Kasumi-1 (cell line): ENCODE results near the gene PNKD.

ENCODE experiments used
- DNase-seq, 2 experiments: peaks; one replicate each; lab custom pipeline; 2025; lab: John Stamatoyannopoulos, UW

PNKD gene

GRCh38 chr2:218257390-218257981 lies 12.8 kb upstream of the PNKD start:
- peak; percentile 51 to 62 for DNase-seq

- DNase-seq, result peak; percentile 23 to 38
These were observed 11.0 kb upstream of the PNKD start for GRCh38 chr2:218259099-218259961.

- DNase-seq, result no peak
These were observed 10.2 kb upstream of the PNKD start for GRCh38 chr2:218260166-218260565.

GRCh38 chr2:218260742-218261422 lies 9.4 kb upstream of the PNKD start, which contains the start of gene GPBAR1:
Gene GPBAR1 (plus strand): TSS chr2:218261015. CDS start chr2:218262725, 1,710 bp downstream.
- DNase-seq, result no peak

- no peak for DNase-seq
These were observed 8.7 kb upstream of the PNKD start for GRCh38 chr2:218261423-218262236.

- DNase-seq, result no peak
These were observed 8.1 kb upstream of the PNKD start for GRCh38 chr2:218262237-218262600.

GRCh38 chr2:218262631-218263586 lies 7.4 kb upstream of the PNKD start:
- DNase-seq, result no peak

GRCh38 chr2:218263817-218264641 lies 6.3 kb upstream of the PNKD start:
- DNase-seq, result no peak

GRCh38 chr2:218264773-218265561 lies 5.4 kb upstream of the PNKD start:
- DNase-seq, result no peak

- DNase-seq, result no peak
These were observed 4.7 kb upstream of the PNKD start for GRCh38 chr2:218265626-218266025.

- no peak for DNase-seq
These were observed 3.9 kb upstream of the PNKD start for GRCh38 chr2:218266316-218266979.

- DNase-seq, result no peak
These were observed 3.1 kb upstream of the PNKD start for GRCh38 chr2:218267259-218267658.

- no peak for DNase-seq
These were observed 585 bp downstream of the PNKD start for GRCh38 chr2:218270721-218271486.

- DNase-seq, result no peak
These were observed 1.1 kb downstream of the PNKD start for GRCh38 chr2:218271487-218271797.

GRCh38 chr2:218271865-218272530 lies 1.7 kb downstream of the PNKD start:
- no peak for DNase-seq

- DNase-seq, result peak; percentile 44 to 67
These were observed 2.4 kb downstream of the PNKD start for GRCh38 chr2:218272531-218273212.
